ENCODE results near the gene GLRA2.

DNA sequence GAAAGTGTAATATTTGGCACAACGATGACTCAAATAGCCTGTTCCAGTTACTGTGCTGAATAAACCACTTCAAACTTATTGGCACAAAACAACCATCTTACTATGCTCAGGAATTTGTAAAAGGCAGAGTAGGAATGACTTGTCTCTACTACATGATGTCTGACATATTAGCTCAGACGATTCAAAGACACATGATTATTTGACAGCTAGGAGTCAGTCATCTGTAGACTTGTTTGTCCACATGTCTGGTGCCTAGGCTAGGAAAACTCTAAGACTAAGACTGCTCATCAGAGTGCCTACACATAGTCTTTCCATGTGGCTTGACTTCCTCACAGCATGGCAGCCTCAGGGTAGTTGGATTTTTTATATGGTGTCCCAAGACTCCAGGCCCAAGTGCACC lies 189.1 kb downstream of the GLRA2 start:
- TF ChIP-seq POLR2A (IDR thresholded peaks at IDR 0.05; ENCODE audit: low read depth, low read length): no peak
- no peak for TF ChIP-seq POLR2AphosphoS5 (IDR thresholded peaks at IDR 0.05; ENCODE audit: low read depth, low read length)
- TF ChIP-seq TAF1 (IDR thresholded peaks at IDR 0.05; ENCODE audit: borderline replicate concordance, low read depth, low read length): no peak
